ENCODE measurements around the gene GNG12.

GRCh38 chr1:67700220-67700619 lies 133.0 kb downstream of the GNG12 start:
- TF ChIP-seq POLR2AphosphoS5 (IDR thresholded peaks at IDR 0.05; ENCODE audit: low read depth, low read length) (no peak), CTCF (IDR thresholded peaks at IDR 0.05) (no peak), REST (IDR thresholded peaks at IDR 0.05; ENCODE audit: insufficient read depth in 1 of 2, low read depth in 2 of 2, low read length in 1 of 2) (no peak), TCF7L2 (IDR thresholded peaks at IDR 0.05; ENCODE audit: low read depth, low read length) (no peak)

All from Panc1 (cell line).